Measurements from ENCODE around the gene HDAC7. TPM values are rescaled to one million over a fixed set of nuclear protein-coding genes. Genes with fewer than 3 reads are reported as not detected.

The HDAC7 gene
- total RNA-seq, 1 experiment from 2014 or later: 44.2 TPM

DNA sequence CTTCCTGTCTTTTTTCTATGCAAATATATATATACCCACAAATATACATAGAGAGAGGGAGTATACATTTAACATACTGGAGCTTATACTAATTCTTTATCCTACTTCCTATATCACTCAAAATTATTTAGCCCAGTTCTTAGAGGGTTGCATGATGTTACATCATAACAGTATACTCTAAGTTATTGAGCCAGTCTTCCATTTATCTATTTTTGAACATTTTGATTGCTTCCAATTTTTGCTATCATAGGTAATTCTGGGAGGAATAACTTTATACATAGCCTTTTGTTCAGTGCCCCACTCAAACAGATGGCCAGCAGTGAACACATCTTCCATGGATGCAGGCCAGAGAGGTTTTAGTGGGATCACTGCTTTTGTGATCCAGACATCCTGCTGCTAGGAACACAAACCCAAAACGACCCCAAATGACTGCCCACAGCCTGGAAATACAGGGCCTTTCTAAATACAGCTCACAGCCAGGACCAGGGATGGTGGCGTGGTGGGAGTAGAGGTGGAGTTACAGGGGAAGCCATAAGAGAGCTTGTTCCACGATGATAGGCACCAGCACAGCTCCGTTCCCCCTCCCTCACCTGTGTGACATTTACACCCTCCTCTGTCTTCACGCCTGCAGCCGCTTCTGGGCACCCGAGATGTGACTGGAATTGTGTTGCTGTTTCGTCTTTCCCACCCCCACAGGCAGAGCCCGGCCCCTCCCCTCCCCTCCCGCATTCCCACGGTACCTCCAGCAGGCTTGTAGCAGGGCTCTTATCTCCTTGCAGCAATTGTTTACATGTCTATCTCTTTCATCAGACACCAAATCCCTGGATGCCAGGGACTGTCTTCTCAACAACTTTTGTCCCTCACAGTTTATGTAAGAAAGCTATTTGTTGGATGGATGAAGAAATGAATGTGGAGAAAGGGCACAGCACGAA lies 30.7 kb upstream of the HDAC7 start:
- peaks cover 15% of the 10 kb centered on the region for H3K36me3 ChIP-seq (ENCODE audit: low read depth, low read length)
- ATAC-seq: no peak
- intact Hi-C loops (cut with micrococcal nuclease): no loop called here

DNA sequence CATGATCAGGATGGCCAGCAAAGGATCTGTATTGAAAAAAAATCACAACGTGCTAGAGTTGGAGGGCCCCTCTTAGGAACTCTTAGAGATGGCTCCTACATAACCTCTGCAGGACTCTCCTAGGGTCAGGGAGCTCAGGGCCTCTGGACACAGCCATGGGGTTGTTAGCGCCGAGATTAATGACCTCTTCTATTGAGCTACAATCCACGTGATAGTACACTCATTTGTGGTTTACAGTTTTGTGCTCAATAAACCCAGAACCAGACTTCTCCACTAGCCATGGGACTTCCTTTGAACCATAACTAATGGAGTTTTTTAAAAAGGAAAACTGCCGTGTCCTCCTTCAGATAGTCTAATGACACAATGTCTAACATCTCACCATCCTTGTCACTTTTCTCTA lies 29.6 kb upstream of the HDAC7 start:
- Histone ChIP-seq H3K9ac (ENCODE audit: low read length) (no peak overlapping the region), H3K36me3 (ENCODE audit: low read depth, low read length) (peaks cover 12% of the 10 kb centered on the region), H4K20me1 (ENCODE audit: low read length) (no peaks in the 10 kb centered on the region), H2AFZ (ENCODE audit: low read length) (no peak overlapping the region), H3K9me2 (replicated peaks; ENCODE audit: low read length) (no peaks in the 10 kb centered on the region), H3K27me3 (ENCODE audit: low read length) (no peaks in the 10 kb centered on the region), H3F3A (ENCODE audit: low read length, unreplicated experiment) (no peaks in the 10 kb centered on the region), H3K4me3 (ENCODE audit: low read length) (no peak overlapping the region), H3K79me2 (ENCODE audit: low read length) (no peaks in the 10 kb centered on the region), H3K4me1 (ENCODE audit: insufficient read depth, low read length) (no peaks in the 10 kb centered on the region), H3K4me2 (ENCODE audit: low read length) (no peak overlapping the region), H3K9me3 (ENCODE audit: low read length) (no peaks in the 10 kb centered on the region), H3K27ac (ENCODE audit: low read length) (no peak overlapping the region)
- DNase-seq (no peak), ATAC-seq (no peak)
- TF ChIP-seq, protein P1, sequence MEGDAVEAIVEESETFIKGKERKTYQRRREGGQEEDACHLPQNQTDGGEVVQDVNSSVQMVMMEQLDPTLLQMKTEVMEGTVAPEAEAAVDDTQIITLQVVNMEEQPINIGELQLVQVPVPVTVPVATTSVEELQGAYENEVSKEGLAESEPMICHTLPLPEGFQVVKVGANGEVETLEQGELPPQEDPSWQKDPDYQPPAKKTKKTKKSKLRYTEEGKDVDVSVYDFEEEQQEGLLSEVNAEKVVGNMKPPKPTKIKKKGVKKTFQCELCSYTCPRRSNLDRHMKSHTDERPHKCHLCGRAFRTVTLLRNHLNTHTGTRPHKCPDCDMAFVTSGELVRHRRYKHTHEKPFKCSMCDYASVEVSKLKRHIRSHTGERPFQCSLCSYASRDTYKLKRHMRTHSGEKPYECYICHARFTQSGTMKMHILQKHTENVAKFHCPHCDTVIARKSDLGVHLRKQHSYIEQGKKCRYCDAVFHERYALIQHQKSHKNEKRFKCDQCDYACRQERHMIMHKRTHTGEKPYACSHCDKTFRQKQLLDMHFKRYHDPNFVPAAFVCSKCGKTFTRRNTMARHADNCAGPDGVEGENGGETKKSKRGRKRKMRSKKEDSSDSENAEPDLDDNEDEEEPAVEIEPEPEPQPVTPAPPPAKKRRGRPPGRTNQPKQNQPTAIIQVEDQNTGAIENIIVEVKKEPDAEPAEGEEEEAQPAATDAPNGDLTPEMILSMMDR (conservative IDR thresholded peaks at IDR 0.05; ENCODE audit: low read depth, low read length): no peak
- TF ChIP-seq EZH2 (IDR thresholded peaks at IDR 0.05; ENCODE audit: low read length, unreplicated experiment) (no peak), EZH2phosphoT487 (IDR thresholded peaks at IDR 0.05; ENCODE audit: borderline replicate concordance, low read length) (no peak)
- no TSS peak for BruUV-seq (replicated peaks)
- intact Hi-C loops (cut with micrococcal nuclease): no loop called here
- POLR2A ChIA-PET (ENCODE audit: unreplicated experiment): no interaction called here
- CTCF ChIA-PET: no interaction called here

More for the DNA sequence above, 30.7 kb upstream of the HDAC7 start:
- no peaks in the 10 kb centered on the region for H3K9me2 ChIP-seq (replicated peaks; ENCODE audit: low read length)
- H3F3A ChIP-seq (ENCODE audit: low read length, unreplicated experiment): no peaks in the 10 kb centered on the region
- H3K79me2 ChIP-seq (ENCODE audit: low read length): no peaks in the 10 kb centered on the region
- POLR2A ChIA-PET (ENCODE audit: unreplicated experiment): no interaction called here
- no peak overlapping the region for H2AFZ ChIP-seq (ENCODE audit: low read length)
- no peaks in the 10 kb centered on the region for H3K9me3 ChIP-seq (ENCODE audit: low read length)
- BruUV-seq (replicated peaks): no TSS peak
- no peak overlapping the region for H3K4me3 ChIP-seq (ENCODE audit: low read length)
- H3K4me1 ChIP-seq (ENCODE audit: insufficient read depth, low read length): no peaks in the 10 kb centered on the region
- TF ChIP-seq EZH2 (IDR thresholded peaks at IDR 0.05; ENCODE audit: low read length, unreplicated experiment): no peak
- TF ChIP-seq, protein P1 (conservative IDR thresholded peaks at IDR 0.05; ENCODE audit: low read depth, low read length): no peak
- TF ChIP-seq EZH2phosphoT487 (IDR thresholded peaks at IDR 0.05; ENCODE audit: borderline replicate concordance, low read length): no peak
- no peak overlapping the region for H3K9ac ChIP-seq (ENCODE audit: low read length)
- H3K4me2 ChIP-seq (ENCODE audit: low read length): no peak overlapping the region
- no peak overlapping the region for H3K27ac ChIP-seq (ENCODE audit: low read length)
- DNase-seq: no peak
- no peaks in the 10 kb centered on the region for H4K20me1 ChIP-seq (ENCODE audit: low read length)
- H3K27me3 ChIP-seq (ENCODE audit: low read length): no peaks in the 10 kb centered on the region
- CTCF ChIA-PET: no interaction called here

DNA sequence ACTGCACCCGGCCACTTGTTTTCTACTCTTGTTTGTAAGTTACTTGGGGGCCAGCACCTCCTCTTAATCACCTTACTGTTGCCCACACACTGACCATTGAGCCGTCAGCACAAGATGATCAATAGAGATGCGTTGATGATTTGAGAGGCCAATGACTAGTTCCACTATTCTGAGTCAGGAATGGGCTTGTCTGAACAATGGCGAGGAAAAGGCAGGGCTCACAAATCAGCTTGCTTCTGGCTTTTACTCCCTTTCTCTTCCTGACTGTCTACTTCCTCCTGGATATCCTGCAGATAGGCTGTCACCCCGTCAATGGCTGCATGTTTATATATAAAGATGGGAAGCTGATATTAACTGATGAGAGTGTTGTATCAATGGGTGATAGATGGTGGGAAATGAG lies 29.1 kb upstream of the HDAC7 start:
- ChIA-PET POLR2A (ENCODE audit: unreplicated experiment) (no interaction called here), CTCF (no interaction called here)
- no peak for ATAC-seq
- no peaks in the 10 kb centered on the region for H3K27me3 ChIP-seq (ENCODE audit: low read length)
- H3K27ac ChIP-seq (ENCODE audit: low read length): no peak overlapping the region
- no peak for DNase-seq
- no peaks in the 10 kb centered on the region for H4K20me1 ChIP-seq (ENCODE audit: low read length)
- no peak overlapping the region for H2AFZ ChIP-seq (ENCODE audit: low read length)
- intact Hi-C loops (cut with micrococcal nuclease): no loop called here
- H3K9me2 ChIP-seq (replicated peaks; ENCODE audit: low read length): no peaks in the 10 kb centered on the region
- no peak for TF ChIP-seq EZH2phosphoT487 (IDR thresholded peaks at IDR 0.05; ENCODE audit: borderline replicate concordance, low read length)
- TF ChIP-seq, protein P1 (conservative IDR thresholded peaks at IDR 0.05; ENCODE audit: low read depth, low read length): no peak
- no peak for TF ChIP-seq EZH2 (IDR thresholded peaks at IDR 0.05; ENCODE audit: low read length, unreplicated experiment)
- no peak overlapping the region for H3K4me3 ChIP-seq (ENCODE audit: low read length)
- peaks cover 11% of the 10 kb centered on the region for H3K36me3 ChIP-seq (ENCODE audit: low read depth, low read length)
- no peaks in the 10 kb centered on the region for H3K4me1 ChIP-seq (ENCODE audit: insufficient read depth, low read length)
- H3K9ac ChIP-seq (ENCODE audit: low read length): no peak overlapping the region
- no peaks in the 10 kb centered on the region for H3F3A ChIP-seq (ENCODE audit: low read length, unreplicated experiment)
- no TSS peak for BruUV-seq (replicated peaks)
- H3K79me2 ChIP-seq (ENCODE audit: low read length): no peaks in the 10 kb centered on the region
- no peak overlapping the region for H3K4me2 ChIP-seq (ENCODE audit: low read length)
- no peaks in the 10 kb centered on the region for H3K9me3 ChIP-seq (ENCODE audit: low read length)

Data from PC-3 (cell line).